ENCODE results near the gene TXK. TPM values are rescaled to one million over a fixed set of nuclear protein-coding genes. Genes with fewer than 3 reads are reported as not detected.

The TXK gene
- total and polyA plus RNA-seq, 2 of the 13 experiments (the other 11 are each of a cell fraction or from before 2014, with no cell fraction given), result not detected

- H4K20me1 ChIP-seq (ENCODE audit: insufficient read depth, low read length), result no peaks in the 10 kb centered on the region
- no peaks in the 10 kb centered on the region for H3K27me3 ChIP-seq (ENCODE audit: control insufficient read depth in 1 of 2, insufficient read depth in 2 of 2, low read length in 2 of 2)
- H3K36me3 ChIP-seq (replicated peaks in 1 of 2; ENCODE audit: control insufficient read depth in 1 of 2, insufficient read depth in 2 of 2, low read length in 2 of 2), result no peaks in the 10 kb centered on the region
- WGBS (ENCODE audit: low lambda C conversion rate), result 60% methylated on average over 3 of the region's 3 CpGs
- DNase-seq (ENCODE audit: low spot score) (no peak), FAIRE-seq (no peak), ATAC-seq (no peak)
- H3K4me1 ChIP-seq (ENCODE audit: insufficient read depth, low read length), result no peaks in the 10 kb centered on the region
- no peaks in the 10 kb centered on the region for H3K9me3 ChIP-seq (ENCODE audit: low read length)
- H3K9ac ChIP-seq (ENCODE audit: insufficient read depth, low read depth, low read length), result no peak overlapping the region
- in situ Hi-C loops (cut with HindIII; ENCODE audit: extremely low pct_ligation_motif_present, low pct_unique_long_range_greater_than_20kb) (no loop called here), intact Hi-C loops (cut with micrococcal nuclease; ENCODE audit: unreplicated experiment) (no loop called here)
- H3K27ac ChIP-seq (ENCODE audit: extremely low read length, insufficient read depth, low read length), result no peak overlapping the region
- CTCF ChIA-PET (ENCODE audit: low intra/inter-chr PET ratio, low total read pairs), result no interaction called here
- H3K4me2 ChIP-seq (ENCODE audit: low read depth, low read length), result no peak overlapping the region
- POLR2A ChIA-PET, result no interaction called here
- H2AFZ ChIP-seq (ENCODE audit: low read length), result no peak overlapping the region
- BruUV-seq (replicated peaks), result no TSS peak
- no peaks in the 10 kb centered on the region for H3K79me2 ChIP-seq (ENCODE audit: insufficient read depth, low read length)
- no peak overlapping the region for H3K4me3 ChIP-seq (replicated peaks in 1 of 3; ENCODE audit: insufficient read depth in 1 of 3, low read depth in 2 of 3, low read length in 3 of 3)
- no peak for TF ChIP-seq SMARCC2 (IDR thresholded peaks at IDR 0.05)
- no peak for TF ChIP-seq THYN1 (CRISPR knock-in tag; IDR thresholded peaks at IDR 0.05; ENCODE audit: borderline replicate concordance, low read depth)
- TF ChIP-seq ZNF75D (CRISPR knock-in tag; IDR thresholded peaks at IDR 0.05; ENCODE audit: borderline replicate concordance), result no peak
- no peak for TF ChIP-seq ZNF749 (CRISPR knock-in tag; IDR thresholded peaks at IDR 0.05; ENCODE audit: borderline replicate concordance)
- TF ChIP-seq CHD2 (IDR thresholded peaks at IDR 0.05; ENCODE audit: low read depth, low read length), result no peak
- TF ChIP-seq ZNF609 (CRISPR knock-in tag; IDR thresholded peaks at IDR 0.05; ENCODE audit: borderline replicate concordance), result no peak
- no peak for TF ChIP-seq MAX (IDR thresholded peaks at IDR 0.05)
- TF ChIP-seq TIGD3 (CRISPR knock-in tag; IDR thresholded peaks at IDR 0.05; ENCODE audit: borderline replicate concordance), result no peak
- TF ChIP-seq MLLT10 (CRISPR knock-in tag; IDR thresholded peaks at IDR 0.05), result no peak
Measured at GRCh38 chr4:48116582-48116981, 17.5 kb downstream of the TXK start.

Measured in HepG2 (cell line).